ENCODE data around the gene EOGT. TPM values are rescaled to one million over a fixed set of nuclear protein-coding genes. Genes with fewer than 3 reads are reported as not detected.
A peak's percentile ranks its signal among the peaks of the same experiment; 100 is the strongest.

Gene EOGT
- total and polyA plus RNA-seq, 2 of the 4 experiments (the other 2 are of a cell fraction): 12.3 to 41.2 TPM

- peaks cover 2% of the 10 kb centered on the region; the same call in 1 of the 2 replicates for H3K4me1 ChIP-seq (ENCODE audit: control insufficient read depth, insufficient read depth, low read length)
- peak overlapping the region; percentile 68; the same call in 1 of the 2 replicates for H4K5ac ChIP-seq (ENCODE audit: low read depth, low read length)
- H4K20me1 ChIP-seq (ENCODE audit: insufficient read depth, low read length): no peaks in the 10 kb centered on the region
- no CpG with 5 or more reads among the region's 4 CpGs for WGBS, 2 experiments (ENCODE audit: extremely low coverage in 2 of 2, insufficient read length in 1 of 2)
- H2BK15ac ChIP-seq (ENCODE audit: low read depth, low read length): no peak overlapping the region
- no peaks in the 10 kb centered on the region for H3K9me1 ChIP-seq (ENCODE audit: insufficient read depth, low read length)
- H3K9ac ChIP-seq (ENCODE audit: low read depth, low read length): no peak overlapping the region
- no peaks in the 10 kb centered on the region for H3K9me3 ChIP-seq (ENCODE audit: control insufficient read depth, insufficient read depth, low read length)
- H3K36me3 ChIP-seq (ENCODE audit: control insufficient read depth, insufficient read depth, low read length): peaks cover 30% of the 10 kb centered on the region
- no peak overlapping the region for H3K14ac ChIP-seq (replicated peaks; ENCODE audit: low read depth, low read length)
- dilution Hi-C loops (cut with HindIII; ENCODE audit: low sequenced_read_pairs, unreplicated experiment): no loop called here
- no peak overlapping the region for H3K56ac ChIP-seq (ENCODE audit: extremely low read depth, insufficient read depth, low read length)
- CTCF ChIA-PET: no interaction called here
- POLR2A ChIA-PET (ENCODE audit: unreplicated experiment): no interaction called here
- H3K79me1 ChIP-seq (ENCODE audit: low read depth in 1 of 2, low read length in 2 of 2): no peaks in the 10 kb centered on the region
- no peak overlapping the region for H3K23ac ChIP-seq (ENCODE audit: low read depth, low read length)
- H2BK20ac ChIP-seq (ENCODE audit: low read depth, low read length): no peak overlapping the region
- no TSS peak for BruUV-seq (replicated peaks)
- no peak overlapping the region for H3K18ac ChIP-seq (ENCODE audit: low read depth, low read length)
- H2AK9ac ChIP-seq (replicated peaks; ENCODE audit: low read depth, low read length, poor library complexity): no peak overlapping the region
- peak overlapping the region; percentile 50 for H3K4me2 ChIP-seq (ENCODE audit: low read depth, low read length)
- H2BK120ac ChIP-seq (ENCODE audit: low read depth, low read length): no peak overlapping the region
- H4K8ac ChIP-seq (ENCODE audit: low read depth in 2 of 2, low read length in 2 of 2): peak overlapping the region in 1 of 2 experiments; percentile 58; a peak in 1 of 4 replicates
- peak; percentile 95 for DNase-seq
- peak overlapping the region; percentile 88 for H2BK5ac ChIP-seq (ENCODE audit: low read depth, low read length, poor library complexity, severe bottlenecking)
- in situ Hi-C loops (cut with MboI; ENCODE audit: low sequenced_read_pairs): no loop called here
- H3K27ac ChIP-seq (ENCODE audit: insufficient read depth, low read length): peak overlapping the region; percentile 17; the same call in 1 of the 2 replicates
- H3K4ac ChIP-seq (ENCODE audit: low read depth, low read length): no peak overlapping the region
- no peak overlapping the region for H2AK5ac ChIP-seq (ENCODE audit: low read depth, low read length)
- no peak overlapping the region for H2AFZ ChIP-seq (replicated peaks; ENCODE audit: low read length, poor library complexity)
- no peaks in the 10 kb centered on the region for H3K27me3 ChIP-seq (ENCODE audit: control insufficient read depth, insufficient read depth, low read length)
- TF ChIP-seq RFX5 (IDR thresholded peaks at IDR 0.05; ENCODE audit: low read depth, low read length) (no peak), FOS (IDR thresholded peaks at IDR 0.05; ENCODE audit: low read depth, low read length) (peak; percentile 76)
- H3K4me3 ChIP-seq (ENCODE audit: insufficient read depth, low read depth, low read length): no peak overlapping the region
- intact Hi-C loops (cut with micrococcal nuclease): no loop called here
- ATAC-seq (ENCODE audit: low read depth): peak; percentile 76
- no peak overlapping the region for H4K91ac ChIP-seq (ENCODE audit: insufficient read depth, low read depth, low read length)
Observed at GRCh38 chr3:68988740-68989139, 24.7 kb downstream of the EOGT start.

Data from IMR-90 (cell line).